Liver (tissue), 9 donors: Measurements from ENCODE around the gene ZNF775. TPM values are rescaled to one million over a fixed set of nuclear protein-coding genes. Genes with fewer than 3 reads are reported as not detected.

ENCODE experiments used
- DNase-seq: peaks from one replicate; pipeline ENCODE4 v3.0.0-alpha.2; 2017; ENCODE audit warnings: low spot score
- H3K27ac ChIP-seq, 2 donors: one replicate each; pipeline ENCODE4 v1.7.0; 2013; ENCODE audit warnings: inconsistent platforms in 2 of 2, low read length in 2 of 2, control low read depth in 1 of 2, low read depth in 1 of 2, mild to moderate bottlenecking in 1 of 2
- H3K27me3 ChIP-seq, 4 donors: one replicate each; pipeline versions ENCODE4 v1.6.1 to v1.7.0; 2013; ENCODE audit warnings: low read length in 3 of 4, inconsistent platforms in 1 of 4, mild to moderate bottlenecking in 1 of 4, moderate library complexity in 1 of 4; ENCODE audit not compliant: control insufficient read depth in 4 of 4, insufficient read depth in 4 of 4
- H3K36me3 ChIP-seq, 4 donors: one replicate each; pipeline versions ENCODE4 v1.6.1 to v1.7.0; 2013; ENCODE audit warnings: low read length in 3 of 4, mild to moderate bottlenecking in 3 of 4, low read depth in 1 of 4, moderate library complexity in 1 of 4; ENCODE audit not compliant: control insufficient read depth in 4 of 4, insufficient read depth in 3 of 4
- H3K4me1 ChIP-seq, 4 donors: one replicate each; pipeline versions ENCODE4 v1.6.1 to v1.7.0; 2013; ENCODE audit warnings: low read length in 3 of 4, mild to moderate bottlenecking in 3 of 4, moderate library complexity in 1 of 4; ENCODE audit not compliant: control insufficient read depth in 4 of 4, insufficient read depth in 4 of 4
- H3K4me3 ChIP-seq, 3 donors: one replicate each; pipeline versions ENCODE4 v1.6.1 to v1.7.0; 2013; ENCODE audit warnings: low read length in 3 of 3, control low read depth in 1 of 3, low read depth in 1 of 3, mild to moderate bottlenecking in 1 of 3
- H3K9ac ChIP-seq, 2 donors: one replicate each; pipeline ENCODE4 v1.7.0; 2013; ENCODE audit warnings: low read length in 2 of 2, mild to moderate bottlenecking in 2 of 2, moderate library complexity in 2 of 2, control low read depth in 1 of 2, low read depth in 1 of 2
- H3K9me3 ChIP-seq, 4 donors: one replicate each; pipeline versions ENCODE4 v1.6.1 to v1.7.0; 2013; ENCODE audit warnings: low read length in 3 of 4; ENCODE audit not compliant: control insufficient read depth in 4 of 4
- CTCF ChIP-seq: fragments of 150-350 bp; IDR thresholded peaks from 2 replicates; pipeline ENCODE4 v1.5.1; 2017; ENCODE audit warnings: improper control_type of control experiment, low read depth, low read length; ENCODE audit not compliant: missing input control
- EGR1 ChIP-seq, 2 donors: IDR thresholded peaks; 2 replicates each; pipeline ENCODE4 v1.6.1; 2016 to 2018; ENCODE audit warnings: antibody characterized with exemption in 2 of 2, low read depth in 2 of 2
- FOXA1 ChIP-seq: IDR thresholded peaks from 2 replicates; pipeline ENCODE4 v1.6.1; 2016; ENCODE audit warnings: antibody characterized with exemption
- FOXA2 ChIP-seq: IDR thresholded peaks from 2 replicates; pipeline ENCODE4 v1.6.1; 2016; ENCODE audit warnings: antibody characterized with exemption
- GABPA ChIP-seq, 2 donors: IDR thresholded peaks in 1 of 2; conservative IDR thresholded peaks in 1 of 2; 2 replicates each; pipeline ENCODE4 v1.6.1; 2016; ENCODE audit warnings: antibody characterized with exemption in 2 of 2, mild to moderate bottlenecking in 1 of 2, moderate library complexity in 1 of 2
- HNF4A ChIP-seq, 2 donors: conservative IDR thresholded peaks; 2 replicates each; pipeline ENCODE4 v1.6.1; 2016; ENCODE audit warnings: antibody characterized with exemption in 2 of 2, mild to moderate bottlenecking in 2 of 2
- HNF4G ChIP-seq: IDR thresholded peaks from 2 replicates; pipeline ENCODE4 v1.6.1; 2016; ENCODE audit warnings: antibody characterized with exemption
- JUND ChIP-seq, 2 donors: IDR thresholded peaks; 2 replicates each; pipeline ENCODE4 v1.6.1; 2016; ENCODE audit warnings: antibody characterized with exemption in 2 of 2
- NR2F2 ChIP-seq: IDR thresholded peaks from 2 replicates; pipeline ENCODE4 v1.6.1; 2016; ENCODE audit warnings: antibody characterized with exemption
- RAD21 ChIP-seq, 2 donors: IDR thresholded peaks; 2 replicates each; pipeline ENCODE4 v1.6.1; 2016; ENCODE audit warnings: antibody characterized with exemption in 2 of 2, mild to moderate bottlenecking in 2 of 2
- RXRA ChIP-seq, 2 donors: IDR thresholded peaks; 2 replicates each; pipeline ENCODE4 v1.6.1; 2017 to 2018; ENCODE audit warnings: antibody characterized with exemption in 2 of 2, mild to moderate bottlenecking in 1 of 2
- SP1 ChIP-seq: IDR thresholded peaks from 2 replicates; pipeline ENCODE4 v1.6.1; 2018; ENCODE audit warnings: antibody characterized with exemption, mild to moderate bottlenecking
- TAF1 ChIP-seq: conservative IDR thresholded peaks from 2 replicates; pipeline ENCODE4 v1.6.1; 2016; ENCODE audit warnings: antibody characterized with exemption, mild to moderate bottlenecking
- YY1 ChIP-seq: IDR thresholded peaks from 2 replicates; pipeline ENCODE4 v1.6.1; 2016; ENCODE audit warnings: antibody characterized with exemption, mild to moderate bottlenecking
- WGBS: extraction: QIAGEN DNeasy Blood & Tissue Kit; methylation state at CpG from one replicate; pipeline ENCODE4 v1.1.7; 2013; 5-methylcytosine and 5-hydroxymethylcytosine counted together
- polyA plus RNA-seq, 2 donors: library from polyadenylated mRNA; stranded (reverse) in 1 of 2; unstranded in 1 of 2; fragments of 200-250 nt in 1 of 2; fragments of >200 nt in 1 of 2; fragmentation: Nextera tagmentation in 1 of 2; extraction: Ambion mirVana in 1 of 2; gene quantifications; one replicate each; pipeline versions ENCODE4 v1.2.1 to v1.2.3, GENCODE V29; 2013 to 2015
- total RNA-seq, 2 donors: library from RNA; depleted of rRNA; stranded (reverse); fragments of >200 nt; gene quantifications; one replicate each; pipeline ENCODE4 v1.2.3, GENCODE V29; 2014
- TF ChIP-seq, protein P1 (sequence below): IDR thresholded peaks from 2 replicates; pipeline ENCODE4 v1.6.1; 2016; ENCODE audit warnings: antibody characterized with exemption
- TF ChIP-seq, protein P2 (sequence below): IDR thresholded peaks from 2 replicates; pipeline ENCODE4 v1.6.1; 2016; ENCODE audit warnings: antibody characterized with exemption, mild to moderate bottlenecking
- TF ChIP-seq, protein P3 (sequence below): IDR thresholded peaks from 2 replicates; pipeline ENCODE4 v1.6.1; 2016; ENCODE audit warnings: antibody characterized with exemption
- donor health status: healthy.
- donor health status: healthy.
- donor health status: healthy.
- donor health status: healthy.
- donor health status: healthy.

ZNF775 gene
- total and polyA plus RNA-seq, 4 donors, result 0.08 to 3.1 (median 0.52) TPM

- no peaks in the 10 kb centered on the region for H3K36me3 ChIP-seq
- whole genome bisulfite sequencing, result 14% methylated on average over 35 of the region's 35 CpGs
- H3K9me3 ChIP-seq, result no peaks in the 10 kb centered on the region
- peak overlapping the region; percentile 60 to 74 (median 61) for H3K4me3 ChIP-seq
- TF ChIP-seq FOXA2, result no peak
- TF ChIP-seq JUND (IDR thresholded peaks at IDR 0.05), result no peak
- TF ChIP-seq, protein P1, sequence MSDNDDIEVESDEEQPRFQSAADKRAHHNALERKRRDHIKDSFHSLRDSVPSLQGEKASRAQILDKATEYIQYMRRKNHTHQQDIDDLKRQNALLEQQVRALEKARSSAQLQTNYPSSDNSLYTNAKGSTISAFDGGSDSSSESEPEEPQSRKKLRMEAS, result no peak
- TF ChIP-seq SP1, result no peak
- no peak for TF ChIP-seq RXRA (IDR thresholded peaks at IDR 0.05)
- TF ChIP-seq FOXA1, result no peak
- TF ChIP-seq, protein P2, sequence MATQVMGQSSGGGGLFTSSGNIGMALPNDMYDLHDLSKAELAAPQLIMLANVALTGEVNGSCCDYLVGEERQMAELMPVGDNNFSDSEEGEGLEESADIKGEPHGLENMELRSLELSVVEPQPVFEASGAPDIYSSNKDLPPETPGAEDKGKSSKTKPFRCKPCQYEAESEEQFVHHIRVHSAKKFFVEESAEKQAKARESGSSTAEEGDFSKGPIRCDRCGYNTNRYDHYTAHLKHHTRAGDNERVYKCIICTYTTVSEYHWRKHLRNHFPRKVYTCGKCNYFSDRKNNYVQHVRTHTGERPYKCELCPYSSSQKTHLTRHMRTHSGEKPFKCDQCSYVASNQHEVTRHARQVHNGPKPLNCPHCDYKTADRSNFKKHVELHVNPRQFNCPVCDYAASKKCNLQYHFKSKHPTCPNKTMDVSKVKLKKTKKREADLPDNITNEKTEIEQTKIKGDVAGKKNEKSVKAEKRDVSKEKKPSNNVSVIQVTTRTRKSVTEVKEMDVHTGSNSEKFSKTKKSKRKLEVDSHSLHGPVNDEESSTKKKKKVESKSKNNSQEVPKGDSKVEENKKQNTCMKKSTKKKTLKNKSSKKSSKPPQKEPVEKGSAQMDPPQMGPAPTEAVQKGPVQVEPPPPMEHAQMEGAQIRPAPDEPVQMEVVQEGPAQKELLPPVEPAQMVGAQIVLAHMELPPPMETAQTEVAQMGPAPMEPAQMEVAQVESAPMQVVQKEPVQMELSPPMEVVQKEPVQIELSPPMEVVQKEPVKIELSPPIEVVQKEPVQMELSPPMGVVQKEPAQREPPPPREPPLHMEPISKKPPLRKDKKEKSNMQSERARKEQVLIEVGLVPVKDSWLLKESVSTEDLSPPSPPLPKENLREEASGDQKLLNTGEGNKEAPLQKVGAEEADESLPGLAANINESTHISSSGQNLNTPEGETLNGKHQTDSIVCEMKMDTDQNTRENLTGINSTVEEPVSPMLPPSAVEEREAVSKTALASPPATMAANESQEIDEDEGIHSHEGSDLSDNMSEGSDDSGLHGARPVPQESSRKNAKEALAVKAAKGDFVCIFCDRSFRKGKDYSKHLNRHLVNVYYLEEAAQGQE, result no peak
- peaks cover 7 to 27% (median 16%) of the 10 kb centered on the region in 4 donors for H3K4me1 ChIP-seq
- no peaks in the 10 kb centered on the region for H3K27me3 ChIP-seq
- H3K9ac ChIP-seq, result peak overlapping the region; percentile 43 to 71
- peak overlapping the region; percentile 90 to 92 for H3K27ac ChIP-seq
- DNase-seq, result no peak
Measured at GRCh38 chr7:150405584-150406311, 26.6 kb downstream of the ZNF775 start.

- H3K9ac ChIP-seq, result peak overlapping the region in 1 of 2 donors; percentile 57
- peak overlapping the region in 2 of 3 donors; percentile 61 to 74 for H3K4me3 ChIP-seq
- H3K36me3 ChIP-seq, result no peaks in the 10 kb centered on the region
- TF ChIP-seq, protein P2, result no peak
- TF ChIP-seq FOXA1 (no peak), NR2F2 (no peak), FOXA2 (no peak), HNF4G (no peak), CTCF (no peak), YY1 (no peak), JUND (IDR thresholded peaks at IDR 0.05) (no peak), RAD21 (IDR thresholded peaks at IDR 0.05) (no peak), EGR1 (IDR thresholded peaks at IDR 0.05; ENCODE audit: low read depth in 2 of 2) (no peak), RXRA (IDR thresholded peaks at IDR 0.05) (no peak), HNF4A (conservative IDR thresholded peaks at IDR 0.05) (no peak), GABPA (IDR thresholded peaks at IDR 0.05 in 1 of 2, conservative IDR thresholded peaks at IDR 0.05 in 1 of 2) (no peak), TAF1 (no peak)
- TF ChIP-seq, protein P3, sequence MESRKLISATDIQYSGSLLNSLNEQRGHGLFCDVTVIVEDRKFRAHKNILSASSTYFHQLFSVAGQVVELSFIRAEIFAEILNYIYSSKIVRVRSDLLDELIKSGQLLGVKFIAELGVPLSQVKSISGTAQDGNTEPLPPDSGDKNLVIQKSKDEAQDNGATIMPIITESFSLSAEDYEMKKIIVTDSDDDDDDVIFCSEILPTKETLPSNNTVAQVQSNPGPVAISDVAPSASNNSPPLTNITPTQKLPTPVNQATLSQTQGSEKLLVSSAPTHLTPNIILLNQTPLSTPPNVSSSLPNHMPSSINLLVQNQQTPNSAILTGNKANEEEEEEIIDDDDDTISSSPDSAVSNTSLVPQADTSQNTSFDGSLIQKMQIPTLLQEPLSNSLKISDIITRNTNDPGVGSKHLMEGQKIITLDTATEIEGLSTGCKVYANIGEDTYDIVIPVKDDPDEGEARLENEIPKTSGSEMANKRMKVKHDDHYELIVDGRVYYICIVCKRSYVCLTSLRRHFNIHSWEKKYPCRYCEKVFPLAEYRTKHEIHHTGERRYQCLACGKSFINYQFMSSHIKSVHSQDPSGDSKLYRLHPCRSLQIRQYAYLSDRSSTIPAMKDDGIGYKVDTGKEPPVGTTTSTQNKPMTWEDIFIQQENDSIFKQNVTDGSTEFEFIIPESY, result no peak
- H3K4me1 ChIP-seq, result peaks cover 7 to 27% (median 16%) of the 10 kb centered on the region in 4 donors
- no peaks in the 10 kb centered on the region for H3K27me3 ChIP-seq
- WGBS, result 13% methylated on average over 2 of the region's 2 CpGs
- peak overlapping the region; percentile 90 to 92 for H3K27ac ChIP-seq
- H3K9me3 ChIP-seq, result no peaks in the 10 kb centered on the region
- no peak for DNase-seq
Measured at GRCh38 chr7:150406312-150406566, 27.1 kb downstream of the ZNF775 start.
